ENCODE data around the gene C17orf107. TPM values are rescaled to one million over a fixed set of nuclear protein-coding genes. Genes with fewer than 3 reads are reported as not detected.
A peak's percentile ranks its signal among the peaks of the same experiment; 100 is the strongest.

The C17orf107 gene
- total and polyA plus RNA-seq, 9 of the 15 experiments (the other 6 are each of a cell fraction or from before 2014, with no cell fraction given), result 0.05 to 0.29 (median 0.07) TPM; not detected in 4

GRCh38 chr17:4945944-4946280 lies 46.6 kb downstream of the C17orf107 start:
- peak overlapping the region; percentile 93 for H3K4me2 ChIP-seq (ENCODE audit: insufficient read depth, low read length)
- BruUV-seq (replicated peaks), result no TSS peak
- intact Hi-C loops (cut with micrococcal nuclease), result loop anchor here (1.0 kb wide), 1 partner anchor 21 kb away; the partner anchor contains the start of gene SPAG7
- POLR2A ChIA-PET, result interaction anchor here (0.6 to 3.2 kb wide), 4 partner anchors 17 to 813 kb away, joined by 3 to 21 read pairs (median 3); partner anchors contain the start of gene SPAG7
- no peaks in the 10 kb centered on the region for H3K27me3 ChIP-seq (ENCODE audit: control insufficient read depth in 2 of 2, insufficient read depth in 2 of 2, low read length in 2 of 2)
- H4K20me1 ChIP-seq (replicated peaks; ENCODE audit: control insufficient read depth, insufficient read depth, low read length), result peaks cover 22% of the 10 kb centered on the region
- H3K9me3 ChIP-seq (replicated peaks; ENCODE audit: control insufficient read depth, insufficient read depth, low read depth, low read length), result no peaks in the 10 kb centered on the region
- no peaks in the 10 kb centered on the region for H3K9me1 ChIP-seq (ENCODE audit: control insufficient read depth, insufficient read depth, low read length)
- H3K4me1 ChIP-seq (replicated peaks in 1 of 2; ENCODE audit: control insufficient read depth in 2 of 2, insufficient read depth in 2 of 2, low read length in 2 of 2), result peaks cover 24 to 37% of the 10 kb centered on the region in 2 experiments
- peaks cover 65% of the 10 kb centered on the region for H3K36me3 ChIP-seq (ENCODE audit: control insufficient read depth, insufficient read depth, low read length)
- H2AFZ ChIP-seq (ENCODE audit: low read depth, low read length), result no peak overlapping the region
- TF ChIP-seq TFAP4 (CRISPR knock-in tag; IDR thresholded peaks at IDR 0.05; ENCODE audit: borderline replicate concordance) (0 out of 2 replicates have a peak, but pooled peaks have one; percentile 29), NUFIP1 (IDR thresholded peaks at IDR 0.05; ENCODE audit: partially characterized antibody) (no peak), SIN3A (IDR thresholded peaks at IDR 0.05; ENCODE audit: borderline replicate concordance in 2 of 2, control insufficient read depth in 1 of 2, low read depth in 2 of 2, low read length in 2 of 2) (peak in 1 of 2 experiments; percentile 37; a peak in 1 of 4 replicates)
- H3K4me3 ChIP-seq, result peak overlapping the region; percentile 97
- CTCF ChIA-PET (ENCODE audit: low intra/inter-chr PET ratio), result no interaction called here
- ATAC-seq (no peak), FAIRE-seq (no peak), DNase-seq (ENCODE audit: extremely low read depth in 1 of 4, low spot score in 3 of 4) (no peak)
- H3K27ac ChIP-seq (ENCODE audit: extremely low read depth, low read depth, low read length), result peak overlapping the region; percentile 98
- WGBS (ENCODE audit: insufficient coverage, low coverage, missing lambda C conversion rate), result 10% methylated on average over 3 of the region's 4 CpGs
- in situ Hi-C loops (cut with MboI), result no loop called here
- peak overlapping the region; percentile 50 to 97; a peak in 3 of 4 replicates for H3K9ac ChIP-seq (ENCODE audit: insufficient read depth in 1 of 2, low read depth in 2 of 2, low read length in 2 of 2)
- peaks cover 83% of the 10 kb centered on the region for H3K79me2 ChIP-seq (ENCODE audit: control insufficient read depth, insufficient read depth, low read length)
